D341Med (cell line): ENCODE data around the gene MAP7D3.
A peak's percentile ranks its signal among the peaks of the same experiment; 100 is the strongest.

ENCODE experiments used
- DNase-seq: peaks from one replicate; pipeline ENCODE4 v3.0.0; 2012; ENCODE audit warnings: low spot score

Gene MAP7D3

DNA sequence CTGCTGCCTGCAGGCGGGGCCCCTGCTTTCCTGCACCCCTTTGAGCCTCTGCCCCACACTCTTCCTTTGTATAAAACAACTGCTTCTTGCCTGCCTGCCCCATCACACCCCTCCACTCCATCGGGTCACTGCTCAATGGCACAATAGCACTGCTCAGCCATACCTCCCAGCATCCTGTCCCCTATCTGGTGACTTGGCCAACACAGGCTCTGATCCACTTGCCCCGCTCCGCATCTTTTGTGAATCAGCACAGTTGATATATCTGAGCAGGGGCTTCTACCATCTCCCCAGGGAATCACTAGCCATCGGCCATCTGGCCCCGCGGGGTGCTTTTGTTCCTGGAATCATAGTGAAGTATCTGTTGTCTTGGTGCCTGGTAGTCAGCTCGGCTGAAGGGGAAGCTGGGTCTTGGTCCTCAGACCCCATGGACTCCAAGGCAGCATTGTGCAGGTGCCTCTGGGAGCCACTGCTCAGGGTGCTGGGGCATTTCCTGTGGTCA is 45.3 kb downstream of the MAP7D3 start:
- DNase-seq: no peak

DNA sequence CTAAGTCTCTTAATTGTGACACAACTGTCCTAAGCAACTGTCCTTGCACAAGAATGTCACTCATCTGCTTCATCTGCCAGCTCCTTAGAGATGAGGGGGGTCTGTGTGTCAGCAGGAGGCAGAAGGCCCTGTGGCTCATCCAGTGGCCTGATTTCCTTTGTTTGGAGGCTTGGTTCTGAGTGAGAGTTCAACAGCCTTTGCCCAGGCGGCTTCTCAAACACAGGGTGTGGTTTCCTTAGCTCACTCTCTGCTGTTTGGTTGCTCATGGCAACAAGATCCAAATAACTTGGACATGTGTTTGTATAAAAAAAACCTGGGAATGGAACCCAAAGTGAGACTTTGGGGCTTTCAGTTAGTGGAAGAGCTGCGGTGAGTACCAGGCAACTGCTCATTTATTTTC is 46.6 kb downstream of the MAP7D3 start:
- no peak for DNase-seq

DNA sequence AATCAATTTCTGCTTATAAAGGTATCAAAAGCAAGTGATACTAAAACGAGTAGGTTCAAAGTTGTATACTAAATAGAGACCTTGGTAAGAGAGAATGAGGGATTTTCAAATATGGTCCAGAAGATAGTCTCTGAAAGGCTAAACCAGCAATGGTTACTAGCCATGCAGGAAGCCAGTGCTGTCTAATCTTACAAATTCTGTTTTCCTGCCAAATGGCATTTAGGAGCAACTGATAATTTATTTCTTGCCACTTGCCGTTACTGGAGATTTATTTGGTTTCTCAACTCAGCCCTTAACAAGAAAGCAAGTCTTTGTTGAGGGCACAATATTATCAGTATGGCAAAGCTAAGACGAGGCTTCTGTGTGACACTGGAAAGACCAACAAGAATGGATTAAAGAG is 47.2 kb downstream of the MAP7D3 start:
- DNase-seq: no peak

DNA sequence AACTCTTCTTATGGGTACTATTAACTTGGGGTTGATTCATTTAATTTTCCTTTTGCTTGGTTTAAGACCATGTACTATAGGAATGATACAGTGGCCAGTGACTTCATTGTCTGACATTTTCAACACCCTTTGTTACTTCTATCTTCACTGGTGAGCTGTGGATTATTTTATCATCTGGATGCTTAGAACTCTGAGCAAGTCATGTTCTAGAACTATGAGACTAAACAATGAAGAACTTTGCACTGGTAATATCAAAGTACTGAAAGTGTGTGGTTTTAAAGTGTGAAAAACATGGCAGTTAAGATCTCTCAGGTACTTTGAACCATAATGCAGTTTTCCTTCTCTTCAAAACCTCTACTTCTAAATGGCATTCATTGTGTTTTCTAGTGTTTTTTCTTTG is 47.8 kb downstream of the MAP7D3 start:
- DNase-seq: no peak

DNA sequence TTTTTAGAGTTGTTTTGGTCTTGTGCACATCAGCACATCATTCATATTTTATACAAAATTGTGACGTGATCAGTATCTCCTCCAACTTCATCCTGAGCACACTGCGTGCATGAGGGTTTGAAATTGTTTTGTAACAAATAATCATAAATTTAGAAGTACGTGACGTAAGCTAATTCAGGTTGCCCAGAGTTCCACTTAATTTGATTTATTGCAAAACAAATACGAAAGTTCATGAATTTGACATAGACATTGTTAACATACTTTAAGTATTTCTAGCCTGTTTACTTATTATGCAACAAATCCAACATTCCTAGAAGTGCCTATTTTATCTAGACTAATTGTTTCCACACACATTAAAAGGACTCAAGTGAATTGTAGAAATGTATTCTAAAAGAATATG is 48.3 kb downstream of the MAP7D3 start:
- no peak for DNase-seq

DNA sequence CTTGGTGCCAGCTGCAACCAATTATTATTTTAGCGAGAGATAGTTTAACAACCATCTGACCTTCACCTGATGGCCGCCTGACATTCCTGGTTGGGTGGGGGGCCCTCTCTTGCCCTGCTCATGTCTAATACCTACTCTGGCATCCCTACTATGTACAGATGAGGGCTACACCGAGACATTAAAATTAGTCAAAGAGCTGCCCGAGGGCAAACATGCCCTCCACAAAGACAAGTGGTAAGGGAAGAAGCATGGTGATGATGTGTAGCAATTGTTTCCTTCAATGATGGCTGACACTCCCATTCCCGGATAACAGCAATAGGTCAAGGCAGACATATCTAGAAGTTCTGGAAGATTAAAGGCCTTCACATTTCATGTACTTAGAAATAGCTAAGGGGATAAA is 49.6 kb downstream of the MAP7D3 start:
- DNase-seq: no peak

DNA sequence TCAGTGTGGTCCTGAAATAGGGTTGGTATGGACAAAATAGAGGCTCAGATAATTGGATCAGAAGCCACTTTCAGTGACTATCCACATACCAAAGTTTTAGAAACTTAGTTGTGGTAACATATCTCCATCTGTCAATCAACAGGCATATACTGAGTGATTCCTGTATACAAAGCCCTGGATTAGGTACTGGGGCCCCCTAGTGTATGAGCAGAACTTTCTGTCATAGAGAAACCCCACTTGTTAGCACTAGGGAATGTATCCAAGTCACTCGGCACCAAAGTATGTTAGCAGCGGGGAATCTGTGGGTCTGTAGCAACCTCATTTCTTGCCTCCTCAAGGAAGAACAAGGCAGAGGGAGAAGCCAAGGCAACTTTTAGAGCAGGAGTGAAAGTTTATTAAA is 50.7 kb downstream of the MAP7D3 start:
- DNase-seq: no peak

DNA sequence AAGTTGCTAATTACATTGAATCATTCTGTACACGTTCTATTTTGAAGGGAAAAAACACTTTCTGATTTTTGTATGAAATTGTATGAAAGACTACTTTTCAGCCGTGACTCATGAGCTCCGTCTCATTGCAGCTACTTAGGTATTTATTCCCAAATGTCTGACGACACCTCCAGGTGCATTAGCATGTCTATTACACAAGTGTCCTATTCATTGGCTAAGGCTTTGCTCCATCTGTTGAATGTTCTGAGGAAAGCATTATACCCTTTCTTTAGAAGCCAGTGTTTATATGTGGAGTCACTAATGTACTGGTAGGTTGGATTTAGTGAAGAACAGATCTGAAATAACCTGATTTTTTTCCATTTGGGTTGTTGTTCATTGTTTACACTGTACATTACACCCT is 51.8 kb downstream of the MAP7D3 start:
- no peak for DNase-seq

DNA sequence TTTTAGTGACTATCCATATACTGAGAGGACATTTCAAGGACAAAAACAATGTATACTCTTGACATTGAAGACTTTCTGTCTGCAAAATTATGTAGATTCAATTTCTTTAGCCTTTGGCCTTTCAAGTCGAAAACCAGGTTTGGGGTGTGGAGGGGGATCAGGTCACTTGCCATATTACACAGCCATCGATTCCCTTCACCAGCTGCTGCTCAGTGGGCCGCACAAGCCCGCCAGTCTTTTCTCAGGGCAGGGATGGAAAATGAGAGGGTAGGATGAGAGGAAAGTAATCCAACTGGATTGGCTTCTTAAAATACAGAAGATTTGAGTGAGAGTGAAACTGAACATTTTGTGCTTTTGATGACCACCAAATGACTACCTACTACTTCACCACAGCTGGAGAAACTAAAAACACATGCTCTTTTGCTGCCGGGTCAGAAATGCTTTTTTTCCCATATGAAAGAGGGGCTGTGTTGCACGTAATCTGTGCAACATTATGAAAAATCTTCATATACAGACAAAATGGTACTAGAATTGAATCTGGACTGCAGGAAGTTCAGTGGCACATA is 52.4 kb downstream of the MAP7D3 start:
- no peak for DNase-seq

DNA sequence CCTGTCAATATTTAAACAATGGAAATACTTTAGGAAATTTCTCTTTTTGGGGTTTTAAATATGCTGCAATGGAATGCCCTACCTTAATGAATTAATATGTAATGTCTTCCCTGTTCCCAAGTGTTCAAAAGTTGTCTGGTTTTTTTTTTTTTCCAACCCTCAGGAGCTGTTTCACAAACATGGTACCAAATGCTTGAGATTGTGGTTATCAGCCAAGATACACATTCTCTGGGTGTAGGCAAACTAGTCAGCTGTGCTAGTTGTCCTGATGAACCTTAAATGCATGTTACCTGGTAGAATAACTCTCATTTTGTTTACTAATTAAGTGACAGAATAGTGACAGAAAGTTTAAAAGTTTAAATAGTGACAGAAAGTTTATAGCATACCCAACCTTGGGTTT is 53.2 kb downstream of the MAP7D3 start:
- DNase-seq: no peak

DNA sequence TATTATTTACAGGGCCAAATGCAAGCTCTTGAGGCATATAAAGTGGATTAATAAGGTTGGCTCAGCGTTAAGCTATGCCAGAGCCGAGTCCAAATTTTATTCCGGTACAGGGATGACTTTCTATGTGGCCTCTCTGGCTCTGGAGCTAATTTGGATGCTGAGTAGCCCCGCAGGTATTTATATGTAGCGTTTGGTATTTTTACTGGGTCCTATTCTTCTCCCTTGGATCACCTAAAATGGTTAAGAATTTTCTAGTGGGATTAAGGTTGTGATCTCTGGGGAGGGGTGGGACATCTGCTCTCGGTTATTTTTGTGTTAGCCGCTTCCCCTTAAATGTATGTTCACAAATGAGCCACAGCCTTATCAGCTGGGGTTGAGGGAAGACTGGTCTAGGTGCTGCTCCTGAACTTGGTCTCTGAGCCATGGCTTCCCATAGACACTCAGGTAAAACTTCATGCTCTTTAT is 54.5 kb downstream of the MAP7D3 start:
- DNase-seq: peak; percentile 25

DNA sequence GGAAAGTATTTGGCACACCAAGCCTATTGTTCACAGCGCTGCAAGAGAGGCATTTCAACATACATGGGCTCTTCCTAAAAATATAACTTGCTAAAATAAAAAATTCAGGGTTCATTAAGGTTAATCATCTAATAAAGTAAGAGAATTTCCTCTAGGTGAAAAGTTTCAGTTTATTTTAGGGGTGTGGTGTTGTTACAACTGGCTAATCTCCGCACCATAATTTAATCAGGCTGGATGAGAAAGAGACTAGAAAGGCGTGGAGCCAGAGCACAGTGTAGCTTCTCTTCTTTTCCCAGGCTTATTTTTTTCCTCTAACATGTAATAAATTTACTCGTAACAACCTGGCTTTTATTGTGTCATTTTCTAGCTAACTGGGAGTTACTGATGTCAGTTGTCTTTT is 56.0 kb downstream of the MAP7D3 start:
- no peak for DNase-seq

DNA sequence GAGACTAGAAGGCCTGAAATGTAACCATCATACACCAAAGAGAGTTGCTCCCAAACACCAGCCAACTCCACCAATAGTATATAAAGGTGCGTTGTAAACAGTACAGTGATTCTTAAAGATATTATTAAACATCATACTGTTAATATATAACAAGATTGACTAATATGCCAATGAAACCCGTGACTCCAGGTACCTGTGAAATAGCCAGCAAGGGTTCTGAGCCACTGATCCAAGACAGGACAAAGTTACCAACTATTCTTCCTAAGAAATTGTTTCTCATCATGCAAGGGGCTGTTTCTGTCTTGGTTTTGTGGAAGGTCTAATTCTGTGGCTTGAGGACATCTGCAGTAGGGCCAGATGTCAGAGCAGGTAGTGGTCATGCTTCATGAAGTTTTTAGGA is 56.7 kb downstream of the MAP7D3 start:
- DNase-seq: no peak

DNA sequence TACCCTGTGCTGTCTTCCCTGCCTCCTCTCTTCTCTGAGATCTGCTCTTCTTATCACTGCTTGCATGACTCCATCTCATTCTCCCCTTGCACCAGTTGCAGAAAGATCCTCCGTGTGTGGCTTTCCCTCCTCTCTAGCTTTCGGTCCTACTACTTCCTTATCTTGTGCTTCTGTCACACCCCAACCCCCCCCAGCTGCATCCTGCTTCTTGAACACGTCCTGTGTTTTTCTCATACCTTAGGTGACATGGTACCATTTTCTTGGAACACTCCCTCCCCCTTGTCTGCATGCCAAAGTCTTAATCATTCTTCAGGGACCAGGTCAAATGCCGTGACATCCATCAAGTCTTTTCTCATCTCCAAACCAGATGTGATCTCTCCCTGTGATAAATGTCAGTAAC is 57.4 kb downstream of the MAP7D3 start:
- DNase-seq: no peak

DNA sequence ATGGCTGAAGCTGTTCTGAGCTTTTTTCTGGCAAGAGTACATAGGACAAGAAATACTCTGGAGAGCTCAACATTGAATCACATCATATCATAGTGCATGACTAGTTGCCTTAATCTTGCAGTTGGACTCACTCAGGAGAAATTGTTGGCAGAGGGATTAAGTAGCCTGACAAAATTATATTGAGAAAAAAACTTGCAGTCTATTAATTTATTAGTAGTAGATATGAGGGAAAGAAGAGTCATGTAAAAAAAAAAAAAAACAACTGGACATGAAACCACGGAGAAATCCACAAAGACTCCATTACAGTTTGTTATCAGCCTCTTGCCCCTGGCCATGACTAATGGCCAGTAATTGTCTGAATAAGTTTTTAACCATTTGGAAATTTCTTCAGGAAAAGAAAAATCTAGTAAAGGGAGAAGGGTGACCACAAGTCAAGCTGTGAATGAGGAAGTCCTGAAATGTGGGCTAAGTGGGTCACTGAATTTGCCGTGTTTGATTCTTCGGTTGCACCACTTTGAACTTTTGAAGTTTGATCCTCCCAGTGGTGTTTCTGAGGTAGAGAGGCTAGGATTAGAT is 58.3 kb downstream of the MAP7D3 start:
- DNase-seq: no peak

DNA sequence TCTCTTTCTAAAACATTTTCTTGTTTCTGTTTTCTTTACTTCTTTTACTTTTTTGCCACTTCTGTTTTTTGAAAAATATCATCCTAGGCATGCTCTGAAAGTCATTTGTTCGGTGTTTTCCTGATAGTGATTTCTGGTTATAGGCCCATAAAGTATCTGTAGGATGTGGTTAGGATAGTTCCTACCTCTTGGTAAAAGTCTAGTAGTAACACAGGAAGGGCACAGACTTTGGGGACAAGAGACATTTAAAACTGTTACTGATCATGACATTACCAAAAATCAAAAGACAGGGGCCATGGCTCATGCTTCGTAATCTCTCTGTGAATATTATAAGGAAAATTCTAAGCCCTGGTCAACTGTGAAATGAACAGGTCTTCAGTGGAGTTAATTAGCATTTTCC is 59.1 kb downstream of the MAP7D3 start:
- no peak for DNase-seq

DNA sequence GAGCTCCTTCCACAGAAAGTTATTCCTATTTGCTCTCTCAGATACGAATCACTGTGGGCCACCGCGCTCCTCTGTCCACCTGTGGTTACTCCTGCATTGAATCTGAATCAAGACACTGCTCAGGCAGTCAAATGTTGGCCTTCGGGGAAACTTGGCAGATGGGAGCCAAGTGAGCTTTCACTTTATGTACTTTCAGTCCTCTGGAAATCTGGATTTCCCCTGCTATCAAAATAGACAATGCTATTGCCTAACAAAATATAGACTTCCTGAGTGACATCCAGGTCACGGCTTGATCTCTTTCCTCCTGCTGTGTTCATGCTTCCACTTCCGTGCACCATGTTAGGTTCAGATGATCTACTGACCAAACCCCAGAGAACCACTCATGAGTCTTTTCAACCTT is 60.0 kb downstream of the MAP7D3 start:
- DNase-seq: no peak

DNA sequence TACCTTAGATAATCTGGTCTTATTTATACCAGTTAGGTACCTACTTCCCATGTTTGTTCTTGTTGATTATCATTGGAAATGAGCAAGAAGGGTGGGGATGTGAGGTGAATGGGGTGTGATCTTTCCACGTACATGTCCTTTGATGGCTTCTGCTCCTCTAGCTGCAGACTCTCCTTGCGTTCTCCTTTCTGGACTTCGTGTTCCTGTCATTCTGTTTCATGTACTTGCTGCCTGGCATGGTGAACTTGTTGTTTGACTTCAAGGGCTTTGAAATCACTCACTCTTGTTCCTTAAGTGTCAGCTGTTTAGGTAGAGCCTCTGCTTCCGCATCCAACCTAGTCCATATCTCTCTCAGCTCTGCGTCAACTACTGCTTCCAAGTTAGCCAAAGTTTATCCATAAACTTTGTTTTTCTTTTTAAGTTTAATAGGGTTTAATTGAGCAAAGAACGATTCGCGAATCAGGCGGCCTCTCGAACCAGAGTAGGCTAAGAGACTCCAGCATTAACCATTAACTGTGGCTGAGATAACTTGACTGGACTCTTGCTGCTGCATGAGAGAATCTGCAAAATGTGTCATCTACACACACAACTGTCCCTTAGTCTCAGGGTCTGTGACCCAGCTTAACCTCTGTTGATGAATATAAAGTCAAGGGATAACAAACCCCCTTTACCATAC is 61.0 kb downstream of the MAP7D3 start:
- no peak for DNase-seq

DNA sequence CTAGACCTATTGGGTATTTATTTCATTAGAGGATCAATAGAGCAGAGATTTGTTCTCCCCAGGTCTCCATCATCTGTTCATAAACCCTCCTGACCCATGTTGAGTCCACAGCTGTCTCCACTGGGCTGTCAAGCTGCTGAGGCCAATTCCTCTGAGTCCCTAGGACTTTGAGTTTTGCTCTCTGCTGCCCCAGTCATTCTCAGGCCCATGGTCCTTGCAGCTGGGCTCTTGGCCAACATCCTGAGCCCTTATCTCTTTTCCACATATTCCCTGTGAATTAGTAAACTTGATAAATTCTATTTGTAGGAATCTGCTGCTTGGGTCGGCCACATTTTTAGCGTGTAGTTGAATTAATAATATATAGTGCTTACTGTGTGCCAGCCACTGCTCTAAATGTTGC is 62.0 kb downstream of the MAP7D3 start:
- no peak for DNase-seq

DNA sequence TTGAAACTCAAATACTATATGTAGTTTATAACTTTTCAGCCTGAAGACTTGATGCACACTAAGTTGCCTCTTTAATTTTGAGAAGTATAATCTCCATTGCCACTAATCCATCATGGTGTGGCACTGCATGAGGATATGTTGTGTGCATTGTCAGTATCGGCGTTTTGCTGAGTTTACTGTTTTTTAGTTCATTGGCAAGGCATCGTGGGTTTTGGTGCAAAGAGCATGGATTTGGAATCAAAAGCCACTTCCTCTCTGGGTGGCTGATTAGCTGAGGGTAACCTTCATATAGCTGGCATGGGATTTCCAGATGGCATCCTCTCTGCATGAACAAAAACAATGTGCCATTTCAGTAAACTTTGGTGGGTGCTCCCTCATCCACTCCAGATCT is 65.2 kb downstream of the MAP7D3 start:
- DNase-seq: no peak

DNA sequence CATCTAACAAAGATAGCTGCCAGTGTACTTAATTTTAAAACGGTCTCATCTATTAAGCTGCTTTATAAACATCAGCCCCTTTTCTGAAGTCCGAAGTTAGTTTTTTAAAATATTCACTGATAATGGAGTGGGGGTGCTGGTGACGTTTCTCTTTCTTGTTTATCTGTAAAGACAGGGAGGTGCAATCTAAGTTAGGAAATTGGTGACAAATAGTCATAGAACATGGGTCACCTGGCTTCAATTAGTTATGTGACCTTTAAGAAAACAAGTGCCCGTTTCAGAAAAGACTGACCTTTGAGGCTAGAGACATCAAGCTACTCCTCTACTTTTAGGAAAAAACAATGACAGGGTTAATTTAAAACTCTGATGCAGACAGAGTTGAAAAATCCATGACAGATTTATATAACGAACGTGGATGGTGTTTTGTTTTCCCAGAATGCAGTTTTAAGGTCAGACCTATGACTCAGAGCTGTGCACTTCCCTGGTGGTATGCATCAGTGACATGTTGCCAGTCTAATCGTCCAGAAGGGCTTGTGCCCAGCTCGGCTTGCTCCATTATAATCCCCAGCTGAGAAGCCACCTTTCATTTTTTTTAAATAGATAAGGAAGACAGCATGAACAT is 65.7 kb downstream of the MAP7D3 start:
- DNase-seq: no peak

DNA sequence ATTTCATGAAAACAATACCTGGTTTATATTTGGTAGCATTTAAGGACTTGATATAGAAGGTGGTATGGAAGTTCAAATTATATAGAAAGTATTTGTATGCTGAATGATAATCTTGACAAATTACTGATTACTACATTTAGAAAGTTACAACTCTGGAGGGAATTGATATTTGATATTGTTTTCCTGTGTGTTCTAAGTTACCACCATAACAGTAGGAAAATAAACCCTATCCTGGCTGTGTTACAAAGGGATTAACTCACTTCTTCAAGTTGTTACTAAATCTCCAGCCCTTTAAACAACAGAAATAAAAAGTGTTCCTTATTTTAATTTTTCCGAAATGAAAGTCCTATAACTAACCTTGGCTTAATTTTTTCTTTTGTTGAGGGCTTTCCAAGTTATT is 67.3 kb downstream of the MAP7D3 start:
- no peak for DNase-seq

DNA sequence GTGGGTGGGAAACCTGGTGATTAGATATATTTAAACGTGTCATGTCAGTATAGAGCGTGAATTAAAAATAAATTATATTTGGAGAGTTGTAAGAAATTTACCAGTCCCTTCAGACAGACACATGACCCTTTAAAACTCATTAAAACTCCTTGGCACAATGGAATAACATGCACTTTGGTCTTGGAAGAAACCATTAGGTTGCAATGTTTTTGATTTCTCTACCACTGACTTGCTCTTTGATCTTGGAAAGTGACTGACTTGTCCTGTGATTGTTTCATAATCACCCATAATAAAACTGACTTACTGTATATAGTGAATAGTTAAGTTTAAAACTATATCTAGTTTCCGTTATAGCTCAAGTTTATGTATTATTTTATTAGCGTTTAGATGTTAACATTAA is 68.0 kb downstream of the MAP7D3 start:
- no peak for DNase-seq
